Coronary artery (tissue), 2 donors: ENCODE measurements around the gene PLIN5.

ENCODE experiments used
- DNase-seq: peaks from one replicate; pipeline ENCODE4 v3.0.0-alpha.2; 2017; ENCODE audit warnings: low spot score
- H3K27ac ChIP-seq, 2 donors: fragments of 200-600 bp; sonication (generic); one replicate each; pipeline ENCODE4 v1.5.1; 2016 to 2019
- H3K4me3 ChIP-seq: fragments of 200-600 bp; sonication (generic); 2 replicates; pipeline ENCODE4 v1.5.1; 2016; ENCODE audit warnings: mild to moderate bottlenecking, moderate library complexity
- CTCF ChIP-seq: fragments of 200-600 bp; sonication (generic); IDR thresholded peaks from one replicate; pipeline ENCODE4 v1.5.1; 2019; ENCODE audit warnings: antibody characterized with exemption

The PLIN5 gene

GRCh38 chr19:4534836-4535658 lies at the start of gene PLIN5:
PLIN5 (minus strand) TSS chr19:4535224; CDS start chr19:4534074, 1,150 bp downstream.
- TF ChIP-seq CTCF: no peak
- peak within 1 kb of the TSS; percentile 49 for H3K4me3 ChIP-seq

GRCh38 chr19:4583961-4584669 lies 49.1 kb upstream of the PLIN5 start:
- peak overlapping the region; percentile 59 for H3K4me3 ChIP-seq
- no peak overlapping the region for H3K27ac ChIP-seq
- no peak for TF ChIP-seq CTCF
- no peak for DNase-seq

More at GRCh38 chr19:4534836-4535658, at the start of gene PLIN5:
- DNase-seq: no peak
- H3K27ac ChIP-seq: no peak within 1 kb of the TSS

GRCh38 chr19:4582980-4583842 lies 48.2 kb upstream of the PLIN5 start:
- Histone ChIP-seq H3K4me3 (no peak overlapping the region), H3K27ac (no peak overlapping the region)
- no peak for DNase-seq
- TF ChIP-seq CTCF: no peak

GRCh38 chr19:4581666-4582553 lies 46.9 kb upstream of the PLIN5 start:
- DNase-seq: no peak
- no peak for TF ChIP-seq CTCF
- peak overlapping the region; percentile 59 for H3K4me3 ChIP-seq
- peak overlapping the region in 1 of 2 donors; percentile 35 for H3K27ac ChIP-seq

GRCh38 chr19:4580961-4581665 lies 46.1 kb upstream of the PLIN5 start:
- Histone ChIP-seq H3K27ac (peak overlapping the region in 1 of 2 donors; percentile 35), H3K4me3 (peak overlapping the region; percentile 59)
- no peak for TF ChIP-seq CTCF

More at GRCh38 chr19:4580961-4581665, 46.1 kb upstream of the PLIN5 start:
- no peak for DNase-seq
